IMR-90 (cell line): ENCODE data around the gene OR4N2. TPM values are rescaled to one million over a fixed set of nuclear protein-coding genes. Genes with fewer than 3 reads are reported as not detected.

Source experiments
- ATAC-seq: fragments of 200-7000 bp; cut with Tn5 transposase; 2 replicates; pipeline ENCODE4 v1.9.1; 2020; ENCODE audit warnings: low read depth, mild to moderate bottlenecking, moderate library complexity
- BruUV-seq: library from RNA; stranded (reverse); fragments of 400-500 nt; replicated peaks from 2 replicates; lab custom pipeline; 2021; lab: Mats Ljungman, UMichigan
- CTCF ChIA-PET: fragments of 300-600 bp; formaldehyde crosslinking; extraction: SDS; loops from one replicate; lab custom pipeline; 2021; ENCODE audit warnings: antibody characterized with exemption; lab: Yijun Ruan, JAX
- POLR2A ChIA-PET: fragments of 300-600 bp; sonication (Branson Sonifier 250); formaldehyde crosslinking; loops from one replicate; lab custom pipeline; 2022; ENCODE audit warnings: antibody characterized with exemption; ENCODE audit not compliant: unreplicated experiment; lab: Charles Lee
- DNase-seq: peaks from one replicate; pipeline ENCODE4 v3.0.0; 2013
- H2AFZ ChIP-seq: replicated peaks from 2 replicates; pipeline ENCODE3; 2013; ENCODE audit warnings: low read length, mild to moderate bottlenecking; ENCODE audit not compliant: poor library complexity
- H2AK5ac ChIP-seq: 2 replicates; pipeline ENCODE4 v1.6.1; 2013; ENCODE audit warnings: low read depth, low read length, inconsistent platforms
- H2AK9ac ChIP-seq: replicated peaks from 2 replicates; pipeline ENCODE3; 2013; ENCODE audit warnings: mild to moderate bottlenecking, low read depth, low read length, moderate library complexity; ENCODE audit not compliant: poor library complexity
- H2BK120ac ChIP-seq: 2 replicates; pipeline ENCODE4 v1.6.1; 2013; ENCODE audit warnings: low read depth, low read length, inconsistent platforms
- H2BK15ac ChIP-seq: 3 replicates; pipeline ENCODE4 v1.6.1; 2013; ENCODE audit warnings: low read depth, low read length, inconsistent platforms
- H2BK20ac ChIP-seq: 2 replicates; pipeline ENCODE4 v1.6.1; 2013; ENCODE audit warnings: low read depth, mild to moderate bottlenecking, inconsistent platforms, low read length, moderate library complexity
- H2BK5ac ChIP-seq: 2 replicates; pipeline ENCODE4 v1.6.1; 2013; ENCODE audit warnings: mild to moderate bottlenecking, low read depth, low read length, inconsistent platforms; ENCODE audit not compliant: poor library complexity, severe bottlenecking
- H3K14ac ChIP-seq: replicated peaks from 2 replicates; pipeline ENCODE4 v1.6.1; 2013; ENCODE audit warnings: low read depth, low read length, inconsistent platforms
- H3K18ac ChIP-seq: 2 replicates; pipeline ENCODE4 v1.6.1; 2013; ENCODE audit warnings: low read depth, low read length, control low read depth
- H3K23ac ChIP-seq: 2 replicates; pipeline ENCODE4 v1.6.1; 2013; ENCODE audit warnings: low read depth, low read length, inconsistent platforms
- H3K27ac ChIP-seq: 2 replicates; pipeline ENCODE4 v1.5.1; 2013; ENCODE audit warnings: mild to moderate bottlenecking, control low read depth, low read length; ENCODE audit not compliant: insufficient read depth
- H3K27me3 ChIP-seq: 2 replicates; pipeline ENCODE4 v1.6.1; 2013; ENCODE audit warnings: low read length; ENCODE audit not compliant: control insufficient read depth, insufficient read depth
- H3K36me3 ChIP-seq: 2 replicates; pipeline ENCODE4 v1.6.1; 2013; ENCODE audit warnings: low read length, mixed read lengths; ENCODE audit not compliant: control insufficient read depth, insufficient read depth
- H3K4ac ChIP-seq: 2 replicates; pipeline ENCODE4 v1.6.1; 2013; ENCODE audit warnings: low read depth, low read length, inconsistent platforms
- H3K4me1 ChIP-seq: 2 replicates; pipeline ENCODE4 v1.6.1; 2013; ENCODE audit warnings: low read length, mixed read lengths; ENCODE audit not compliant: control insufficient read depth, insufficient read depth
- H3K4me2 ChIP-seq: 2 replicates; pipeline ENCODE4 v1.6.1; 2013; ENCODE audit warnings: low read depth, mild to moderate bottlenecking, control low read depth, low read length, moderate library complexity
- H3K4me3 ChIP-seq: 2 replicates; pipeline ENCODE4 v1.5.1; 2013; ENCODE audit warnings: low read depth, mild to moderate bottlenecking, control low read depth, low read length, moderate library complexity; ENCODE audit not compliant: insufficient read depth
- H3K56ac ChIP-seq: 2 replicates; pipeline ENCODE4 v1.6.1; 2013; ENCODE audit warnings: low read length, inconsistent platforms; ENCODE audit not compliant: insufficient read depth; ENCODE audit errors: extremely low read depth
- H3K79me1 ChIP-seq, 2 experiments: 2 replicates each; pipeline ENCODE4 v1.6.1; 2013; ENCODE audit warnings: low read length in 2 of 2, inconsistent platforms in 1 of 2, low read depth in 1 of 2
- H3K9ac ChIP-seq: 2 replicates; pipeline ENCODE4 v1.6.1; 2013; ENCODE audit warnings: low read depth, low read length, control low read depth
- H3K9me1 ChIP-seq: 2 replicates; pipeline ENCODE4 v1.6.1; 2013; ENCODE audit warnings: low read length, inconsistent platforms; ENCODE audit not compliant: insufficient read depth
- H3K9me3 ChIP-seq: 2 replicates; pipeline ENCODE4 v1.6.1; 2013; ENCODE audit warnings: low read length; ENCODE audit not compliant: control insufficient read depth, insufficient read depth
- H4K20me1 ChIP-seq: 2 replicates; pipeline ENCODE4 v1.6.1; 2013; ENCODE audit warnings: low read length, inconsistent platforms; ENCODE audit not compliant: insufficient read depth
- H4K5ac ChIP-seq: 2 replicates; pipeline ENCODE4 v1.6.1; 2013; ENCODE audit warnings: mild to moderate bottlenecking, low read depth, low read length, control low read depth
- H4K8ac ChIP-seq, 2 experiments: 2 replicates each; pipeline ENCODE4 v1.6.1; 2013; ENCODE audit warnings: low read depth in 2 of 2, low read length in 2 of 2, control low read depth in 1 of 2, inconsistent platforms in 1 of 2
- H4K91ac ChIP-seq: 2 replicates; pipeline ENCODE4 v1.6.1; 2013; ENCODE audit warnings: low read depth, low read length, inconsistent platforms; ENCODE audit not compliant: insufficient read depth
- BHLHE40 ChIP-seq: fragments of 150-350 bp; IDR thresholded peaks from 2 replicates; pipeline ENCODE4 v1.6.1; 2016; ENCODE audit warnings: mild to moderate bottlenecking, low read depth, low read length
- CTCF ChIP-seq: conservative IDR thresholded peaks from 2 replicates; pipeline ENCODE4 v1.5.1; 2012; ENCODE audit warnings: mild to moderate bottlenecking, low read depth, low read length, improper control_type of control experiment
- ELK1 ChIP-seq: fragments of 150-350 bp; IDR thresholded peaks from 2 replicates; pipeline ENCODE4 v1.6.1; 2016; ENCODE audit warnings: low read depth, mild to moderate bottlenecking, low read length, moderate library complexity, borderline replicate concordance
- MAZ ChIP-seq: IDR thresholded peaks from 2 replicates; pipeline ENCODE4 v1.6.1; 2012; ENCODE audit warnings: low read depth, mild to moderate bottlenecking, low read length, improper control_type of control experiment, moderate library complexity, borderline replicate concordance
- MXI1 ChIP-seq: IDR thresholded peaks from 2 replicates; pipeline ENCODE4 v1.6.1; 2012; ENCODE audit warnings: low read depth, mild to moderate bottlenecking, low read length, moderate library complexity, borderline replicate concordance
- SMC3 ChIP-seq: fragments of 150-350 bp; IDR thresholded peaks from 2 replicates; pipeline ENCODE4 v1.6.1; 2016; ENCODE audit warnings: low read depth, mild to moderate bottlenecking, antibody characterized with exemption, low read length, moderate library complexity
- USF2 ChIP-seq: fragments of 150-350 bp; IDR thresholded peaks from 2 replicates; pipeline ENCODE4 v1.6.1; 2017; ENCODE audit warnings: mild to moderate bottlenecking, antibody characterized with exemption, low read length, low read depth
- dilution Hi-C: fragments of 300-500 bp; cut with HindIII; formaldehyde crosslinking; loops from one replicate; pipeline ENCODE4 v1.14.3; 2018; ENCODE audit warnings: low sequenced_read_pairs; ENCODE audit not compliant: unreplicated experiment
- in situ Hi-C: fragments of 300-500 bp; cut with MboI; formaldehyde crosslinking; loops from 3 replicates; pipeline ENCODE4 v1.14.3; 2019; ENCODE audit warnings: low sequenced_read_pairs, inconsistent platforms, mixed read lengths
- intact Hi-C: fragments of 100-400 bp; cut with micrococcal nuclease; formaldehyde crosslinking; loops from 2 replicates; pipeline ENCODE4 v1.10.0; 2022
- polyA plus RNA-seq, 3 experiments: library from polyadenylated mRNA; depleted of rRNA; stranded (reverse); fragments of >200 nt; gene quantifications; 2 replicates each; pipeline ENCODE4 v1.2.3, GENCODE V29; 2012; ENCODE audit warnings: low replicate concordance in 1 of 3
- total RNA-seq: library from RNA; depleted of rRNA; stranded (reverse); fragments of >200 nt; gene quantifications from 2 replicates; pipeline ENCODE4 v1.2.3, GENCODE V29; 2012

OR4N2 gene
- total and polyA plus RNA-seq, 2 of the 4 experiments (the other 2 are of a cell fraction): not detected

GRCh38 chr14:19878029-19878642 is 74.6 kb downstream of the OR4N2 start:
- in situ Hi-C loops: no loop called here

More at GRCh38 chr14:19878029-19878642, 74.6 kb downstream of the OR4N2 start:
- Histone ChIP-seq H3K27ac (no peak overlapping the region), H4K5ac (no peak overlapping the region), H3K79me1 (no peaks in the 10 kb centered on the region), H3K36me3 (no peaks in the 10 kb centered on the region), H3K14ac (no peak overlapping the region), H3K9me3 (peaks cover 16% of the 10 kb centered on the region), H4K91ac (no peak overlapping the region), H2BK15ac (no peak overlapping the region), H3K23ac (no peak overlapping the region), H2BK20ac (no peak overlapping the region), H3K56ac (no peak overlapping the region), H2AK5ac (no peak overlapping the region), H4K20me1 (no peaks in the 10 kb centered on the region), H3K18ac (no peak overlapping the region), H2BK5ac (no peak overlapping the region), H3K27me3 (no peaks in the 10 kb centered on the region), H3K4me3 (no peak overlapping the region), H2AK9ac (no peak overlapping the region), H4K8ac (no peak overlapping the region), H3K4me2 (no peak overlapping the region), H3K9me1 (no peaks in the 10 kb centered on the region), H2BK120ac (no peak overlapping the region), H3K4ac (no peak overlapping the region), H3K9ac (no peak overlapping the region), H3K4me1 (no peaks in the 10 kb centered on the region), H2AFZ (no peak overlapping the region)
- BruUV-seq: no TSS peak
- ChIA-PET CTCF (no interaction called here), POLR2A (no interaction called here)
- dilution Hi-C loops: no loop called here
- no peak for DNase-seq
- intact Hi-C loops: no loop called here
- TF ChIP-seq BHLHE40 (no peak), MXI1 (no peak), USF2 (no peak), SMC3 (no peak), CTCF (peak; percentile 43), ELK1 (no peak), MAZ (no peak)
- no peak for ATAC-seq
